ENCODE measurements around the gene TUBB1. TPM values are rescaled to one million over a fixed set of nuclear protein-coding genes. Genes with fewer than 3 reads are reported as not detected.

The TUBB1 gene
- total and polyA plus RNA-seq, 2 of the 4 experiments (the other 2 are of a cell fraction) = not detected

GRCh38 chr20:58998656-58999055 lies 20.6 kb upstream of the TUBB1 start:
- intact Hi-C loops (cut with micrococcal nuclease) = no loop called here
- CTCF ChIA-PET = interaction anchor here (0.7 kb wide), 1 partner anchor 80 kb away, joined by 3 read pairs; no protein-coding TSS in a partner anchor

More at GRCh38 chr20:58998656-58999055, 20.6 kb upstream of the TUBB1 start:
- H3K14ac ChIP-seq (replicated peaks; ENCODE audit: low read depth, low read length) = no peak overlapping the region
- no peak overlapping the region for H2BK120ac ChIP-seq (ENCODE audit: low read depth, low read length)
- H3K4me2 ChIP-seq (ENCODE audit: low read depth, low read length) = no peak overlapping the region
- H4K20me1 ChIP-seq (ENCODE audit: insufficient read depth, low read length) = peaks cover 4% of the 10 kb centered on the region
- no peak overlapping the region for H2BK15ac ChIP-seq (ENCODE audit: low read depth, low read length)
- no peak overlapping the region for H3K23ac ChIP-seq (ENCODE audit: low read depth, low read length)
- no peak overlapping the region for H3K9ac ChIP-seq (ENCODE audit: low read depth, low read length)
- H3K56ac ChIP-seq (ENCODE audit: extremely low read depth, insufficient read depth, low read length) = no peak overlapping the region
- 97% methylated on average over 5 of the region's 11 CpGs; no CpG with 5 or more reads in 1 of the 2 experiments for WGBS, 2 experiments (ENCODE audit: extremely low coverage in 2 of 2, insufficient read length in 1 of 2)
- POLR2A ChIA-PET (ENCODE audit: unreplicated experiment) = no interaction called here
- no peak overlapping the region for H4K8ac ChIP-seq (ENCODE audit: low read depth in 2 of 2, low read length in 2 of 2)
- no peaks in the 10 kb centered on the region for H3K4me1 ChIP-seq (ENCODE audit: control insufficient read depth, insufficient read depth, low read length)
- H2BK5ac ChIP-seq (ENCODE audit: low read depth, low read length, poor library complexity, severe bottlenecking) = no peak overlapping the region
- TF ChIP-seq MAZ (IDR thresholded peaks at IDR 0.05; ENCODE audit: borderline replicate concordance, low read depth, low read length) (no peak), MAFK (IDR thresholded peaks at IDR 0.05; ENCODE audit: low read depth, low read length) (no peak), CEBPB (IDR thresholded peaks at IDR 0.05; ENCODE audit: low read depth, low read length) (no peak), SMC3 (IDR thresholded peaks at IDR 0.05; ENCODE audit: low read depth, low read length) (no peak), RCOR1 (IDR thresholded peaks at IDR 0.05; ENCODE audit: insufficient replicate concordance, low read length) (no peak), RAD21 (IDR thresholded peaks at IDR 0.05; ENCODE audit: low read length) (no peak), NFE2L2 (IDR thresholded peaks at IDR 0.05; ENCODE audit: low read depth, low read length) (no peak), ELK1 (IDR thresholded peaks at IDR 0.05; ENCODE audit: borderline replicate concordance, low read depth, low read length) (no peak), FOS (IDR thresholded peaks at IDR 0.05; ENCODE audit: low read depth, low read length) (no peak), POLR2A (IDR thresholded peaks at IDR 0.05; ENCODE audit: low read depth, low read length) (no peak), USF2 (IDR thresholded peaks at IDR 0.05; ENCODE audit: low read depth, low read length) (no peak), MXI1 (IDR thresholded peaks at IDR 0.05; ENCODE audit: borderline replicate concordance, low read depth, low read length) (no peak), RFX5 (IDR thresholded peaks at IDR 0.05; ENCODE audit: low read depth, low read length) (no peak), CTCF (conservative IDR thresholded peaks at IDR 0.05; ENCODE audit: low read depth, low read length) (no peak), CHD1 (IDR thresholded peaks at IDR 0.05; ENCODE audit: low read depth, low read length) (no peak)
- H2BK20ac ChIP-seq (ENCODE audit: low read depth, low read length) = no peak overlapping the region
- no peak overlapping the region for H4K91ac ChIP-seq (ENCODE audit: insufficient read depth, low read depth, low read length)
- no peak overlapping the region for H4K5ac ChIP-seq (ENCODE audit: low read depth, low read length)
- no TSS peak for BruUV-seq (replicated peaks)
- no peak overlapping the region for H3K27ac ChIP-seq (ENCODE audit: insufficient read depth, low read length)
- H2AFZ ChIP-seq (replicated peaks; ENCODE audit: low read length, poor library complexity) = no peak overlapping the region
- no peaks in the 10 kb centered on the region for H3K9me3 ChIP-seq (ENCODE audit: control insufficient read depth, insufficient read depth, low read length)
- in situ Hi-C loops (cut with MboI; ENCODE audit: low sequenced_read_pairs) (no loop called here), dilution Hi-C loops (cut with HindIII; ENCODE audit: low sequenced_read_pairs, unreplicated experiment) (no loop called here)
- H2AK9ac ChIP-seq (replicated peaks; ENCODE audit: low read depth, low read length, poor library complexity) = no peak overlapping the region
- H2AK5ac ChIP-seq (ENCODE audit: low read depth, low read length) = no peak overlapping the region
- no peak overlapping the region for H3K4me3 ChIP-seq (ENCODE audit: insufficient read depth, low read depth, low read length)
- DNase-seq (no peak), ATAC-seq (ENCODE audit: low read depth) (no peak)
- peaks cover 8% of the 10 kb centered on the region for H3K9me1 ChIP-seq (ENCODE audit: insufficient read depth, low read length)
- H3K36me3 ChIP-seq (ENCODE audit: control insufficient read depth, insufficient read depth, low read length) = peaks cover 44% of the 10 kb centered on the region
- no peaks in the 10 kb centered on the region for H3K27me3 ChIP-seq (ENCODE audit: control insufficient read depth, insufficient read depth, low read length)
- no peak overlapping the region for H3K18ac ChIP-seq (ENCODE audit: low read depth, low read length)
- H3K4ac ChIP-seq (ENCODE audit: low read depth, low read length) = no peak overlapping the region
- peaks cover 5 to 26% of the 10 kb centered on the region in 2 experiments; a peak in 3 of 4 replicates for H3K79me1 ChIP-seq (ENCODE audit: low read depth in 1 of 2, low read length in 2 of 2)

Measured in IMR-90 (cell line).